Measurements from ENCODE around the gene CWC25.
A peak's percentile ranks its signal among the peaks of the same experiment; 100 is the strongest.

GRCh38 chr17:38853292-38854219 lies 28.4 kb upstream of the CWC25 start, which contains the start of gene RPL23:
- TF ChIP-seq POLR2AphosphoS5 (IDR thresholded peaks at IDR 0.05; ENCODE audit: low read depth, low read length) (peak; percentile 99), TAF1 (IDR thresholded peaks at IDR 0.05; ENCODE audit: borderline replicate concordance, low read depth, low read length) (peak; percentile 99), POLR2A (IDR thresholded peaks at IDR 0.05; ENCODE audit: low read depth, low read length) (peak; percentile 100)
